Measurements from ENCODE around the gene SHKBP1.

SHKBP1 gene

GRCh38 chr19:40627486-40628279 is 51.0 kb downstream of the SHKBP1 start:
- FAIRE-seq (no peak), DNase-seq (ENCODE audit: insufficient read length, low spot score) (no peak)

GRCh38 chr19:40629346-40629745 is 52.7 kb downstream of the SHKBP1 start:
- no peak for FAIRE-seq
- no peak for DNase-seq (ENCODE audit: insufficient read length, low spot score)

GRCh38 chr19:40630571-40631160 is 54.0 kb downstream of the SHKBP1 start:
- FAIRE-seq (no peak), DNase-seq (ENCODE audit: insufficient read length, low spot score) (no peak)

- FAIRE-seq (no peak), DNase-seq (ENCODE audit: insufficient read length, low spot score) (no peak)
These were observed 55.8 kb downstream of the SHKBP1 start for GRCh38 chr19:40632311-40633036.

- DNase-seq (ENCODE audit: insufficient read length, low spot score) (no peak), FAIRE-seq (no peak)
These were observed 56.5 kb downstream of the SHKBP1 start for GRCh38 chr19:40633207-40633606.

GRCh38 chr19:40638327-40638726 is 61.7 kb downstream of the SHKBP1 start:
- FAIRE-seq: no peak
- no peak for DNase-seq (ENCODE audit: insufficient read length, low spot score)

GRCh38 chr19:40639638-40639982 is 62.9 kb downstream of the SHKBP1 start:
- DNase-seq (ENCODE audit: insufficient read length, low spot score): no peak
- FAIRE-seq: no peak

- no peak for DNase-seq (ENCODE audit: insufficient read length, low spot score)
These were observed 64.1 kb downstream of the SHKBP1 start for GRCh38 chr19:40640744-40641143.

More at GRCh38 chr19:40640744-40641143, 64.1 kb downstream of the SHKBP1 start:
- no peak for FAIRE-seq

Measured in HTR-8/SVneo (cell line).